Skeletal muscle satellite cell (primary cell): ENCODE data around the gene GRAMD1A.
"Not testable (repeated sequence)": the region's sequence is repeated elsewhere in the genome, so short reads cannot be mapped to it uniquely, and the experiment has no call there.

Source experiments
- H3K27me3 ChIP-seq: 2 replicates; pipeline ENCODE4 v1.7.0; 2013; ENCODE audit warnings: low read length; ENCODE audit not compliant: control insufficient read depth, insufficient read depth
- H3K36me3 ChIP-seq: 2 replicates; pipeline ENCODE4 v1.7.0; 2013; ENCODE audit warnings: mild to moderate bottlenecking, control low read depth, low read length; ENCODE audit not compliant: insufficient read depth
- H3K4me1 ChIP-seq: 2 replicates; pipeline ENCODE4 v1.7.0; 2013; ENCODE audit warnings: low read length; ENCODE audit not compliant: control insufficient read depth, insufficient read depth
- H3K4me2 ChIP-seq: 2 replicates; pipeline ENCODE4 v1.7.0; 2013; ENCODE audit warnings: mild to moderate bottlenecking, low read length
- H3K4me3 ChIP-seq: 2 replicates; pipeline ENCODE4 v1.7.0; 2013; ENCODE audit warnings: low read length
- H3K9ac ChIP-seq: 2 replicates; pipeline ENCODE4 v1.7.0; 2013; ENCODE audit warnings: mild to moderate bottlenecking, low read depth, low read length, moderate library complexity
- H3K9me3 ChIP-seq: replicated peaks from 2 replicates; pipeline ENCODE4 v1.7.0; 2013; ENCODE audit warnings: mild to moderate bottlenecking, control low read depth, low read length

Gene GRAMD1A

DNA sequence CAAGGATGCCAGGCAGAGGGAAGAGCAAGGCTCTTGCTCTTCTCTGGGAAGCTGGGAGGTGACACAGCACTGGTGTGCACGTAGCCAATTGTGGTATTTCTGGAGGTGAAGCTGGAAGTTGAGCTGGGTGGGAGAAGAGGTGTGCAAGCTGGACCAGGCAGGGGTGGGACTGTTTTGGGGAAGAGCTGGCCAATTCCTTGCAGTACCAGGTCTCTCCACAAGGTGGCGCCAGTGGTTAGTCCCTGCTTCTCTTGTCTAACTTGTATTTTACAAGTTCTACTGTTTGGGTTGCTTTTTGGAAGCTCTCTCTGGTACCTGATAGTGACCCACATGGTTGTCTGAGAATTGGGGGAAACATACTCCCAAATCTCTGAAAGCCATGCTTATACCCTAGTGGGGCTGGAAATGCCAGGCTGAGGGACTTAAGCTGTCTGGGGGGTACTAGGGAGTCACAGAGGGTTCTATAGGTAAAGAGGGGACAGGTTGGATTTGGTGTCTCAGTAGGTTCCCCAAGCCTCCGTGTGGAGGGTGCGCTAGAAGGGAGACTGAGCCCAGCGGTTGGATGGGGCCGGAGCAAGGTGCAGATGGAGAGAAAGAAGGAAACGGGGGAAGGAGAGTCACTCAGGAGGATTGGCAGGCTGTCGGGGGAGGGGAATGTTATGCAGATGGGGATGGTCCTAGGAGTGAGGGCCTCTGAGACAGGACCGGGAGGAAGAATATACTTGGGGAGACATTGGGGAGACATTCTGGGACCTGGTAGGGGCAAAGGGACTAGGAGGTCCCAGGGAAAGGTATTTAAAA lies 44.4 kb downstream of the GRAMD1A start:
- no peaks in the 10 kb centered on the region for H3K9me3 ChIP-seq
- H3K36me3 ChIP-seq: no peaks in the 10 kb centered on the region
- peaks cover 10% of the 10 kb centered on the region for H3K4me1 ChIP-seq
- H3K4me2 ChIP-seq: no peak overlapping the region
- H3K4me3 ChIP-seq: no peak overlapping the region
- H3K27me3 ChIP-seq: peaks cover 12% of the 10 kb centered on the region
- no peak overlapping the region for H3K9ac ChIP-seq

GRCh38 chr19:35045667-35046300 lies 45.7 kb downstream of the GRAMD1A start:
- Histone ChIP-seq H3K27me3 (peaks cover 15% of the 10 kb centered on the region), H3K4me1 (peaks cover 6% of the 10 kb centered on the region), H3K9me3 (no peaks in the 10 kb centered on the region), H3K9ac (no peak overlapping the region), H3K36me3 (no peaks in the 10 kb centered on the region), H3K4me3 (no peak overlapping the region), H3K4me2 (no peak overlapping the region)

DNA sequence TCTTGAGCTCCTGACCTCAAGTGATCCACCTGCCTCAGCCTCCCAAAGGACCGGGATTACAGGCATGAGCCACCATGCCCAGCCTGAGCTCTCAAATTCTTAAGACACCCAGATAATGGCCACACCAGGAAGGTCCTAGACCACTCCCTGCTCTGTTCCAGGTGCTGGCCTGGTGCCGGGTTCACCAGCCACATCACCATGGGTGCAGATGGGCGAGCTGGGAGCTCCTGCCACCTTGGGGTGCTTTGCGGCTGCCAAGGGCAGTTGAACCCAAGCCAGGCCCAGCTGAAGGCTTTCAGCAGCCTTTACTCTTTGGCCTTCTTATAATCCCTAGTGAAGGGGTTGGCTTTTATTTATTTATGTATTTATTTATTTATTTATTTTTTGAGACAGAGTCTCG lies 46.3 kb downstream of the GRAMD1A start:
- Histone ChIP-seq H3K9me3 (no peaks in the 10 kb centered on the region), H3K36me3 (no peaks in the 10 kb centered on the region), H3K4me1 (no peaks in the 10 kb centered on the region), H3K9ac (no peak overlapping the region), H3K4me3 (no peak overlapping the region), H3K4me2 (no peak overlapping the region), H3K27me3 (peaks cover 15% of the 10 kb centered on the region)

DNA sequence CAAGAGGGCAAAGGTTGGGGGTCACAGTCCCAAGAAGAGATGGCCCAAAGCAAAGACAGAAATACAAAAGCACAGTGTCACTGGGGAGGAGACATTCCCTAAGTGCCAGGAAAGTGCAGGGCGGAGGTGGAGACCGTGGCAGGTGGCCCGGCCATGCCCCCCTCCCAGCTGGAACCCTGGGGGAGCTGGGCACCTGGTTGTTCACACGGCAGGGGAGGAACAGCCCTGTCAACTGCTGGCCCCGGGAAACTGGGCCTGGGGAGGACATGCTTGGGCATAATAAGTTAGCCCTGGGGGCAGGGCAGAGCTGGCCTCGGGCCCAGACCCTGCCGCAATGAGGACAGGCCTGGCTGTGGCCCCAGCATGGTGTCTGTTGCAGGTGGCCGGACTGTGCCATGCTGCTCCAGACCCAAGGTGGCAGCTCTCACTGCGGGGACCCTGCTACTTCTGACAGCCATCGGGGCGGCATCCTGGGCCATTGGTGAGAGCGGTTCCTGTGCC lies 48.8 kb downstream of the GRAMD1A start:
- H3K4me3 ChIP-seq: no peak overlapping the region
- H3K9ac ChIP-seq: no peak overlapping the region
- no peak overlapping the region for H3K4me2 ChIP-seq
- H3K27me3 ChIP-seq: peaks cover 12% of the 10 kb centered on the region
- no peaks in the 10 kb centered on the region for H3K36me3 ChIP-seq
- no peaks in the 10 kb centered on the region for H3K9me3 ChIP-seq
- H3K4me1 ChIP-seq: no peaks in the 10 kb centered on the region

GRCh38 chr19:35049456-35049855 lies 49.3 kb downstream of the GRAMD1A start:
- H3K4me2 ChIP-seq: no peak overlapping the region
- H3K4me3 ChIP-seq: no peak overlapping the region
- H3K9ac ChIP-seq: no peak overlapping the region
- H3K9me3 ChIP-seq: no peaks in the 10 kb centered on the region
- peaks cover 12% of the 10 kb centered on the region for H3K27me3 ChIP-seq
- no peaks in the 10 kb centered on the region for H3K4me1 ChIP-seq
- no peaks in the 10 kb centered on the region for H3K36me3 ChIP-seq

DNA sequence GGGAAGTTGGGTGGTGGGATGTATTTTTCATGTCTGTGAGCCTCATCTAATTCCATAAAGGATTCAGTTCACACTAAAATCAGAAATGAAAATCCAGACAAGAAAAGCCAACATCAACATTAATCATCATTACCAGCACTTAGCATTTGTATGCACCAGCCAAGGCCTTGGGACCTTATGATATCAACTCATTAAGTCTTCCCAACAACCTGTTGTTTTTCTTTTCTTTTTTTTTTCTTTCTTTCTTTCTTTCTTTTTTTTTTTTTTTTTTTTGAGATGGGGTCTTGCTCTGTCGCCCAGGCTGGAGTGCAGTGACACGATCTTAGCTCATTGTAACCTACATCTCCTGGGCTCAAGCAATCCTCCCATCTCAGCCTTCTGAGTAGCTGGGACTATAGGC lies 50.5 kb downstream of the GRAMD1A start:
- H3K4me3 ChIP-seq: not testable (repeated sequence)
- peaks cover 14% of the 10 kb centered on the region for H3K27me3 ChIP-seq

GRCh38 chr19:35051268-35051667 lies 51.1 kb downstream of the GRAMD1A start:
- H3K9me3 ChIP-seq, H3K4me1 ChIP-seq, H3K9ac ChIP-seq, H3K36me3 ChIP-seq, H3K4me2 ChIP-seq, H3K4me3 ChIP-seq: not testable (repeated sequence)
- H3K27me3 ChIP-seq: peaks cover 20% of the 10 kb centered on the region

More for the DNA sequence above, 50.5 kb downstream of the GRAMD1A start:
- not testable (repeated sequence) for H3K36me3 ChIP-seq, H3K4me1 ChIP-seq, H3K4me2 ChIP-seq, H3K9me3 ChIP-seq, H3K9ac ChIP-seq

GRCh38 chr19:35051796-35052195 lies 51.7 kb downstream of the GRAMD1A start:
- Histone ChIP-seq H3K9me3 (no peaks in the 10 kb centered on the region), H3K9ac (no peak overlapping the region), H3K4me2 (no peak overlapping the region), H3K4me1 (no peaks in the 10 kb centered on the region), H3K36me3 (no peaks in the 10 kb centered on the region), H3K4me3 (no peak overlapping the region), H3K27me3 (peaks cover 25% of the 10 kb centered on the region)

GRCh38 chr19:35052599-35053190 lies 52.6 kb downstream of the GRAMD1A start:
- H3K27me3 ChIP-seq: peaks cover 28% of the 10 kb centered on the region
- H3K4me2 ChIP-seq: no peak overlapping the region
- no peak overlapping the region for H3K9ac ChIP-seq
- H3K36me3 ChIP-seq: no peaks in the 10 kb centered on the region
- H3K4me1 ChIP-seq: no peaks in the 10 kb centered on the region
- no peaks in the 10 kb centered on the region for H3K9me3 ChIP-seq
- no peak overlapping the region for H3K4me3 ChIP-seq

DNA sequence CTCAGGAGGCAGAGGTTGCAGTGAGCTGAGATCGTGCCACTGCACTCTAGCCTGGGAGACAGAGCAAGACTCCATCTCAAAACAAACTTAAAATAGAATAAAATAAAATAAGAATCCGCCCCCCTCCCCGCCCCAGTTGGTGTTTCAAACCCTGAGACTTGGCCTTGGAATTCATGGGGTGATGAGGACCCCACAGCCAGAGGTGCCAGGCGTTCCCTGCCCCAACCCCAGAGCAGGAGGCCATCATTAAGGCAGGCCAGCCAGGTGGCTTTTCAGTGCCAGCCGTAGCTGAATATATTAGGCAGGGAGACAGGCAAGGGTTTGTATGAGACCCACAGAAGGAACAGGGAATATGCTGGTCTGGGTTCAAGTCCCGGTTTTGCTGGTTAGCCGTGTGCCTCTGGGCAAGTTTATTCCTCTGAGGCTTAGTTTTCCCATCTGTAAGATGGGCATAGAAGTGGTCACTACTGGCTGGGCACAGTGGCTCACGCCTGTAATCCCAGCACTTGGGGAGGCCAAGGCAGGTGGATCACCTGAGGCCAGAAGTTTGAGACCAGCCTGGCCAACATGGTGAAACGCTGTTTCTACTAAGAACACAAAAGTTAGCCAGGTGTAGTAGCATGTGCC lies 53.7 kb downstream of the GRAMD1A start:
- Histone ChIP-seq H3K9ac (no peak overlapping the region), H3K36me3 (no peaks in the 10 kb centered on the region), H3K9me3 (no peaks in the 10 kb centered on the region), H3K27me3 (peaks cover 28% of the 10 kb centered on the region), H3K4me1 (no peaks in the 10 kb centered on the region), H3K4me3 (no peak overlapping the region), H3K4me2 (no peak overlapping the region)

- no peak overlapping the region for H3K4me3 ChIP-seq
- H3K36me3 ChIP-seq: no peaks in the 10 kb centered on the region
- H3K4me2 ChIP-seq: no peak overlapping the region
- peaks cover 22% of the 10 kb centered on the region for H3K27me3 ChIP-seq
- no peaks in the 10 kb centered on the region for H3K4me1 ChIP-seq
- H3K9me3 ChIP-seq: no peaks in the 10 kb centered on the region
- H3K9ac ChIP-seq: no peak overlapping the region
Measured at GRCh38 chr19:35054626-35055025, 54.5 kb downstream of the GRAMD1A start.
